PC-9 (cell line): ENCODE results near the gene CES5A. TPM values are rescaled to one million over a fixed set of nuclear protein-coding genes. Genes with fewer than 3 reads are reported as not detected.

Experiments
- Bru-seq: library from RNA; stranded (reverse); fragments of 400-500 nt; gene quantifications from one replicate; lab custom pipeline; 2021; lab: Mats Ljungman, UMichigan
- BruChase-seq, 2 experiments: library from RNA; stranded (reverse); fragments of 400-500 nt; gene quantifications; one replicate each; lab custom pipeline; 2021; lab: Mats Ljungman, UMichigan
- BruUV-seq: library from RNA; stranded (reverse); fragments of 400-500 nt; replicated peaks from 2 replicates; lab custom pipeline; 2021; lab: Mats Ljungman, UMichigan
- CTCF ChIA-PET: fragments of 300-600 bp; sonication (Branson Sonifier 250); formaldehyde crosslinking; loops from one replicate; lab custom pipeline; 2022; ENCODE audit warnings: antibody characterized with exemption; lab: Charles Lee
- POLR2A ChIA-PET: fragments of 300-600 bp; sonication (Branson Sonifier 250); formaldehyde crosslinking; loops from one replicate; lab custom pipeline; 2022; ENCODE audit warnings: antibody characterized with exemption; ENCODE audit not compliant: unreplicated experiment; lab: Charles Lee
- DNase-seq, 2 experiments: peaks; one replicate each; pipeline versions ENCODE4 v3.0.0 to v3.0.0-alpha.2; 2015 to 2022; ENCODE audit warnings: mixed read lengths in 1 of 2
- H2AFZ ChIP-seq: fragments of 200-600 bp; sonication (generic); 2 replicates; pipeline ENCODE4 v1.8.1; 2017; ENCODE audit warnings: antibody characterized with exemption
- H3F3A ChIP-seq: fragments of 200-600 bp; sonication (generic); 2 replicates; pipeline ENCODE4 v1.8.1; 2017; ENCODE audit warnings: antibody characterized with exemption, mild to moderate bottlenecking, low read depth; ENCODE audit not compliant: insufficient read depth
- H3K27ac ChIP-seq: fragments of 200-600 bp; sonication (generic); 2 replicates; pipeline ENCODE4 v1.6.1; 2016; ENCODE audit warnings: mixed run types
- H3K27me3 ChIP-seq: fragments of 200-600 bp; sonication (generic); 2 replicates; pipeline ENCODE4 v1.6.1; 2016; ENCODE audit warnings: low read depth, mixed run types; ENCODE audit not compliant: insufficient read depth
- H3K36me3 ChIP-seq: fragments of 200-600 bp; sonication (generic); 2 replicates; pipeline ENCODE4 v1.6.1; 2016; ENCODE audit warnings: low read depth, mixed run types
- H3K4me1 ChIP-seq: fragments of 200-600 bp; sonication (generic); replicated peaks from 2 replicates; pipeline ENCODE4 v1.6.1; 2016; ENCODE audit warnings: mixed run types; ENCODE audit not compliant: insufficient read depth
- H3K4me2 ChIP-seq: fragments of 200-600 bp; sonication (generic); 2 replicates; pipeline ENCODE4 v1.6.1; 2017; ENCODE audit warnings: mixed run types
- H3K4me3 ChIP-seq: fragments of 200-600 bp; sonication (generic); 2 replicates; pipeline ENCODE4 v1.6.1; 2016; ENCODE audit warnings: mixed run types
- H3K79me2 ChIP-seq: fragments of 200-600 bp; sonication (generic); 2 replicates; pipeline ENCODE4 v1.6.1; 2017; ENCODE audit warnings: low read depth, mixed run types
- H3K9me2 ChIP-seq: fragments of 200-600 bp; sonication (generic); 2 replicates; pipeline ENCODE4 v1.8.1; 2017; ENCODE audit warnings: mild to moderate bottlenecking; ENCODE audit not compliant: insufficient read depth
- H3K9me3 ChIP-seq: fragments of 200-600 bp; sonication (generic); 2 replicates; pipeline ENCODE4 v1.8.1; 2016; ENCODE audit warnings: low read depth; ENCODE audit not compliant: insufficient read depth
- H4K20me1 ChIP-seq: fragments of 200-600 bp; sonication (generic); 2 replicates; pipeline ENCODE4 v1.8.1; 2017; ENCODE audit not compliant: insufficient read depth
- CTCF ChIP-seq: fragments of 200-600 bp; sonication (generic); conservative IDR thresholded peaks from 2 replicates; pipeline ENCODE4 v1.6.1; 2017; ENCODE audit warnings: mixed run types, antibody characterized with exemption, mild to moderate bottlenecking, moderate library complexity
- EZH2 ChIP-seq: fragments of 200-600 bp; sonication (generic); IDR thresholded peaks from 2 replicates; pipeline ENCODE4 v1.8.0; 2017; ENCODE audit warnings: antibody characterized with exemption, low read depth
- intact Hi-C: fragments of 100-400 bp; cut with micrococcal nuclease; formaldehyde crosslinking; loops from one replicate; pipeline ENCODE4 v1.10.0; 2022; ENCODE audit not compliant: unreplicated experiment
- long read RNA-seq: library from polyadenylated mRNA; stranded (forward); transcript quantifications from one replicate; pipeline ENCODE4 v2.0.0, GENCODE V29; 2022
- total RNA-seq: library from RNA; stranded (reverse); gene quantifications from 2 replicates; pipeline ENCODE4 v1.2.3, GENCODE V29; 2021

The CES5A gene, protein sequence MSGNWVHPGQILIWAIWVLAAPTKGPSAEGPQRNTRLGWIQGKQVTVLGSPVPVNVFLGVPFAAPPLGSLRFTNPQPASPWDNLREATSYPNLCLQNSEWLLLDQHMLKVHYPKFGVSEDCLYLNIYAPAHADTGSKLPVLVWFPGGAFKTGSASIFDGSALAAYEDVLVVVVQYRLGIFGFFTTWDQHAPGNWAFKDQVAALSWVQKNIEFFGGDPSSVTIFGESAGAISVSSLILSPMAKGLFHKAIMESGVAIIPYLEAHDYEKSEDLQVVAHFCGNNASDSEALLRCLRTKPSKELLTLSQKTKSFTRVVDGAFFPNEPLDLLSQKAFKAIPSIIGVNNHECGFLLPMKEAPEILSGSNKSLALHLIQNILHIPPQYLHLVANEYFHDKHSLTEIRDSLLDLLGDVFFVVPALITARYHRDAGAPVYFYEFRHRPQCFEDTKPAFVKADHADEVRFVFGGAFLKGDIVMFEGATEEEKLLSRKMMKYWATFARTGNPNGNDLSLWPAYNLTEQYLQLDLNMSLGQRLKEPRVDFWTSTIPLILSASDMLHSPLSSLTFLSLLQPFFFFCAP
- total RNA-seq (not detected in 2 replicates), Bru-seq, nascent RNA (not detected), BruChase-seq, experiment 1, labeled RNA remaining after a 2-hour chase (not detected), BruChase-seq, experiment 2, labeled RNA remaining after a 6-hour chase (not detected)
- long read RNA-seq = 0 reads

GRCh38 chr16:55875273-55875672, at the start of gene CES5A:
TSS of gene CES5A (minus strand) at chr16:55875373. CDS start at chr16:55875221, 152 bp downstream.
- H3K4me2 ChIP-seq = no peak within 1 kb of the TSS
- H3K27ac ChIP-seq = no peak within 1 kb of the TSS
- H3K9me2 ChIP-seq = no peaks in the 10 kb centered on the region
- no peaks in the 10 kb centered on the region for H3K9me3 ChIP-seq
- H3K27me3 ChIP-seq = peaks cover 57% of the 10 kb centered on the region
- H3K4me1 ChIP-seq = no peaks in the 10 kb centered on the region
- TF ChIP-seq CTCF (no peak), EZH2 (no peak)
- H3K4me3 ChIP-seq = no peak within 1 kb of the TSS
- H3K79me2 ChIP-seq = no peaks in the 10 kb centered on the region
- intact Hi-C loops = no loop called here
- no peak for DNase-seq
- no peak within 1 kb of the TSS for H2AFZ ChIP-seq
- POLR2A ChIA-PET = no interaction called here
- H4K20me1 ChIP-seq = no peaks in the 10 kb centered on the region
- BruUV-seq = no TSS peak
- H3F3A ChIP-seq = no peaks in the 10 kb centered on the region
- CTCF ChIA-PET = no interaction called here
- no peaks in the 10 kb centered on the region for H3K36me3 ChIP-seq

GRCh38 chr16:55922662-55923061, 47.5 kb upstream of the CES5A start:
- H3K9me3 ChIP-seq = no peaks in the 10 kb centered on the region

More at GRCh38 chr16:55922662-55923061, 47.5 kb upstream of the CES5A start:
- H3K4me3 ChIP-seq = no peak overlapping the region
- no peak overlapping the region for H3K27ac ChIP-seq
- H2AFZ ChIP-seq = no peak overlapping the region
- intact Hi-C loops = no loop called here
- no peaks in the 10 kb centered on the region for H3K36me3 ChIP-seq
- no peaks in the 10 kb centered on the region for H3K79me2 ChIP-seq
- no peak overlapping the region for H3K4me2 ChIP-seq
- no peaks in the 10 kb centered on the region for H4K20me1 ChIP-seq
- TF ChIP-seq CTCF (no peak), EZH2 (no peak)
- no TSS peak for BruUV-seq
- no peaks in the 10 kb centered on the region for H3K4me1 ChIP-seq
- POLR2A ChIA-PET = no interaction called here
- H3F3A ChIP-seq = no peaks in the 10 kb centered on the region
- DNase-seq = no peak
- peaks cover 5% of the 10 kb centered on the region; the same call in 1 of the 2 replicates for H3K27me3 ChIP-seq
- H3K9me2 ChIP-seq = no peaks in the 10 kb centered on the region
- CTCF ChIA-PET = no interaction called here
